ENCODE results near the gene MZB1.

GRCh38 chr5:139399501-139400121 is 9.9 kb upstream of the MZB1 start:
- TF ChIP-seq, protein P1, sequence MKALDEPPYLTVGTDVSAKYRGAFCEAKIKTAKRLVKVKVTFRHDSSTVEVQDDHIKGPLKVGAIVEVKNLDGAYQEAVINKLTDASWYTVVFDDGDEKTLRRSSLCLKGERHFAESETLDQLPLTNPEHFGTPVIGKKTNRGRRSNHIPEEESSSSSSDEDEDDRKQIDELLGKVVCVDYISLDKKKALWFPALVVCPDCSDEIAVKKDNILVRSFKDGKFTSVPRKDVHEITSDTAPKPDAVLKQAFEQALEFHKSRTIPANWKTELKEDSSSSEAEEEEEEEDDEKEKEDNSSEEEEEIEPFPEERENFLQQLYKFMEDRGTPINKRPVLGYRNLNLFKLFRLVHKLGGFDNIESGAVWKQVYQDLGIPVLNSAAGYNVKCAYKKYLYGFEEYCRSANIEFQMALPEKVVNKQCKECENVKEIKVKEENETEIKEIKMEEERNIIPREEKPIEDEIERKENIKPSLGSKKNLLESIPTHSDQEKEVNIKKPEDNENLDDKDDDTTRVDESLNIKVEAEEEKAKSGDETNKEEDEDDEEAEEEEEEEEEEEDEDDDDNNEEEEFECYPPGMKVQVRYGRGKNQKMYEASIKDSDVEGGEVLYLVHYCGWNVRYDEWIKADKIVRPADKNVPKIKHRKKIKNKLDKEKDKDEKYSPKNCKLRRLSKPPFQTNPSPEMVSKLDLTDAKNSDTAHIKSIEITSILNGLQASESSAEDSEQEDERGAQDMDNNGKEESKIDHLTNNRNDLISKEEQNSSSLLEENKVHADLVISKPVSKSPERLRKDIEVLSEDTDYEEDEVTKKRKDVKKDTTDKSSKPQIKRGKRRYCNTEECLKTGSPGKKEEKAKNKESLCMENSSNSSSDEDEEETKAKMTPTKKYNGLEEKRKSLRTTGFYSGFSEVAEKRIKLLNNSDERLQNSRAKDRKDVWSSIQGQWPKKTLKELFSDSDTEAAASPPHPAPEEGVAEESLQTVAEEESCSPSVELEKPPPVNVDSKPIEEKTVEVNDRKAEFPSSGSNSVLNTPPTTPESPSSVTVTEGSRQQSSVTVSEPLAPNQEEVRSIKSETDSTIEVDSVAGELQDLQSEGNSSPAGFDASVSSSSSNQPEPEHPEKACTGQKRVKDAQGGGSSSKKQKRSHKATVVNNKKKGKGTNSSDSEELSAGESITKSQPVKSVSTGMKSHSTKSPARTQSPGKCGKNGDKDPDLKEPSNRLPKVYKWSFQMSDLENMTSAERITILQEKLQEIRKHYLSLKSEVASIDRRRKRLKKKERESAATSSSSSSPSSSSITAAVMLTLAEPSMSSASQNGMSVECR (CRISPR knock-in tag; IDR thresholded peaks at IDR 0.05; ENCODE audit: borderline replicate concordance): no peak
- TF ChIP-seq CTCF (IDR thresholded peaks at IDR 0.05) (no peak), E2F1 (CRISPR knock-in tag; IDR thresholded peaks at IDR 0.05) (no peak)

All from WTC11 (cell line).